SJSA1 (cell line): ENCODE measurements around the gene IL12RB2. TPM values are rescaled to one million over a fixed set of nuclear protein-coding genes. Genes with fewer than 3 reads are reported as not detected.
"Not testable (repeated sequence)": the region's sequence is repeated elsewhere in the genome, so short reads cannot be mapped to it uniquely, and the experiment has no call there.

Experiments used
- DNase-seq, 2 experiments: peaks; one replicate each; pipeline ENCODE4 v3.0.0-alpha.2; 2015 to 2020; ENCODE audit warnings: low spot score in 2 of 2, low read depth in 1 of 2
- H3K27ac ChIP-seq: fragments of 250-450 bp; sonication (Bioruptor Pico); 2 replicates; pipeline ENCODE4 v1.5.1; 2020; ENCODE audit warnings: mild to moderate bottlenecking, moderate library complexity
- H3K27me3 ChIP-seq: fragments of 250-450 bp; sonication (Bioruptor Pico); replicated peaks from 2 replicates; pipeline ENCODE4 v1.5.1; 2020; ENCODE audit warnings: mild to moderate bottlenecking, moderate library complexity
- H3K36me3 ChIP-seq: fragments of 250-450 bp; sonication (Bioruptor Pico); 2 replicates; pipeline ENCODE4 v1.5.1; 2020; ENCODE audit warnings: mild to moderate bottlenecking
- H3K4me1 ChIP-seq: fragments of 250-450 bp; sonication (Bioruptor Pico); replicated peaks from 2 replicates; pipeline ENCODE4 v1.6.1; 2021; ENCODE audit warnings: mild to moderate bottlenecking
- H3K4me3 ChIP-seq: fragments of 250-450 bp; sonication (Bioruptor Pico); 2 replicates; pipeline ENCODE4 v1.5.1; 2020; ENCODE audit warnings: mild to moderate bottlenecking
- H3K9me3 ChIP-seq: fragments of 250-450 bp; sonication (Bioruptor Pico); replicated peaks from 2 replicates; pipeline ENCODE4 v1.5.1; 2020; ENCODE audit warnings: mild to moderate bottlenecking
- total RNA-seq: library from RNA; depleted of rRNA; stranded (reverse); fragments of >200 nt; shearing (Covaris generic); gene quantifications from 2 replicates; pipeline ENCODE4 v1.2.3, GENCODE V29; 2014; rRNA removed

IL12RB2 gene
- total RNA-seq, 1 experiment from 2014 or later: not detected

GRCh38 chr1:67441739-67442281 is 134.1 kb downstream of the IL12RB2 start:
- no peaks in the 10 kb centered on the region for H3K36me3 ChIP-seq
- peaks cover 13% of the 10 kb centered on the region for H3K4me1 ChIP-seq
- H3K4me3 ChIP-seq: no peak overlapping the region
- DNase-seq: no peak
- no peak overlapping the region for H3K27ac ChIP-seq
- H3K9me3 ChIP-seq: no peaks in the 10 kb centered on the region
- H3K27me3 ChIP-seq: no peaks in the 10 kb centered on the region

DNA sequence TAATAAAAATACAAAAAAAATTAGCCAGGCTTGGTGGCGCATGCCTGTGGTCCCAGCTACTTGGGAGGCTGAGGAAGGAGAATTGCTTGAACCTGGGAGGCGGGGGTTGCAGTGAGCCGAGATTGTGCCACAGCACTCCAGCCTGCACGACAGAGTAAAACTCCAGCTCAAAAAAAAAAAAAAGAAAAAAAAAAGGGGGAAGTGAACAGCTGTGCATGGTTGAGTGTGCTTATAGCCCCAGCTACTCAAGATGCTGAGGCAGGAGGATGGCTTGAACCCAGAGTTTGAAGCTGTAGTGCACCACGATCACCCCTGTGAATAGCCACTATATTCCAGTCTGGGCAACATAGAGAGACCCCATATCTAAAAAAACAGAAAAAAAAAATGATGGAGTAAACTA is 138.3 kb downstream of the IL12RB2 start:
- H3K27ac ChIP-seq, H3K4me3 ChIP-seq, DNase-seq, H3K36me3 ChIP-seq, H3K9me3 ChIP-seq, H3K4me1 ChIP-seq, H3K27me3 ChIP-seq: not testable (repeated sequence)

Other genes with a start within 250 kb of the IL12RB2 start
- gene C1orf141, start 172.9 kb upstream of the IL12RB2 start, total RNA-seq: not detected in 2 replicates
- not detected in 2 replicates for gene IL23R, start 141.4 kb upstream of the IL12RB2 start, total RNA-seq
- gene SERBP1, start 122.5 kb downstream of the IL12RB2 start, total RNA-seq: 249 and 303 TPM in 2 replicates